ENCODE measurements around the gene PPP1R1C. TPM values are rescaled to one million over a fixed set of nuclear protein-coding genes. Genes with fewer than 3 reads are reported as not detected.
"Not testable (repeated sequence)": the region's sequence is repeated elsewhere in the genome, so short reads cannot be mapped to it uniquely, and the experiment has no call there.

PPP1R1C gene
- polyA plus RNA-seq, 1 donor from 2014 or later = not detected

- peaks cover 2% of the 10 kb centered on the region for H3K36me3 Mint-ChIP-seq
- H3K9me3 Mint-ChIP-seq = peaks cover 4 to 13% (median 8%) of the 10 kb centered on the region in 3 donors
- no peak overlapping the region for H3K27ac Mint-ChIP-seq
- H3K4me3 Mint-ChIP-seq = no peak overlapping the region
- no peaks in the 10 kb centered on the region for H3K27me3 Mint-ChIP-seq
- H3K4me1 Mint-ChIP-seq = peaks cover 0 to 9% (median 1%) of the 10 kb centered on the region in 3 donors
Measured at GRCh38 chr2:182019731-182020130, 34.1 kb downstream of the PPP1R1C start.

DNA sequence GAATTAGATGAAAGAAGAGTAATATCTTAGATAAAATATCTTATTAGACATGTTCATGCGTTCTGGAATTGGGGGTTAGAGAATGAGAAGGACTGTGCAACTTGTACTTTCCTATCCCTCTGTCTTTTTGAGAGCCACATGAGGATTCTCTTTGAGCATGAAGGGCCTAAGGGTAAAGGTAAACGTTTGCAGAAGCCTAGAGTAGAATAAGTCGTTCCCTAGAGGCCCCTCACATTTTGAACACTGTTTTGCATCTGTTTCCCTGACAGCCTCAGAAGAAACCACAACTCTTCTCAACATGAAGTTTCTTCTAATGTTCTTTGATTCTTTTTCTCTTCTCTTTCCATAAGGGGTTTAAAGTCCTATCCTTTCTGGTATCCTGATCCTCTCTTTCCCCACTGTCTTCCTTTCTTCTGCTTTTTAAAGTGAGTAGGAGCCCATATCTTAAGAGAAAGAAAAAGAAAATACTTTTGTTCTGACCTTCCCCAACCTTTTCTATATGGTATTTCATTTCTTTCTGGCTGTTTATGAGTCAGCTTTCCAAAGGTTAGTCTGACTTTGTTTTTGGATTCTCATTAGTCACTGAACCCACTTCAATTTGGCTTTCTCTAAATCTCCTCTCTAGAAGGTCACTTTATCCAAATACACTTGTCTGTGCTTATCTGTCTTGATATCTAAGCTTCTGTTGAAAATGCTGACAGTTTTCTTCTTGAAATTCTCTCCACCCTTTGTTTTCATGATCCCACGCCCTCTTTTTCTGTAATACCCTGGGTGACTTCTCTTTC, 34.8 kb downstream of the PPP1R1C start:
- Mint-ChIP-seq H3K27me3 (no peaks in the 10 kb centered on the region), H3K36me3 (peaks cover 2% of the 10 kb centered on the region), H3K4me1 (peaks cover 0 to 9% (median 1%) of the 10 kb centered on the region in 3 donors), H3K4me3 (no peak overlapping the region), H3K27ac (no peak overlapping the region), H3K9me3 (peaks cover 2 to 13% (median 8%) of the 10 kb centered on the region in 3 donors)

DNA sequence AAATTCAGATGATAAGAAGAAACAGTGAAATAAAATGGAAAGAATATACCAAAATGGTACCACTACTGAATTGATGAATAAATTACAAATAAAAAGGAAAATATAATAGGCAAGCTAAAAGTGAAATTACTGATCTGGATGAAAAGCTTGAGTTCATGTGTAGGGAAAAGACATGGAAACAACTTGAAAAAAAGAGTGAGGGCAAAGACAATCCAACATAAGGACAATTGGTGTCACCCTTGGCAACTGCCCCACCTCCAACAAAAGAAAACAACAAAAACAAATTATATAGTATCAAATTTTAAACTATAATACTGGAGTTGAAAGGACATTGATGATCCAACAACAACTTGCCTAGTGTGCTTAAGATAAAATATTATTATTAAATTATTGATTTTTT, 37.6 kb downstream of the PPP1R1C start:
- Mint-ChIP-seq H3K27ac (no peak overlapping the region), H3K27me3 (no peaks in the 10 kb centered on the region), H3K36me3 (no peaks in the 10 kb centered on the region), H3K4me3 (no peak overlapping the region), H3K4me1 (peaks cover 0 to 9% (median 1%) of the 10 kb centered on the region in 3 donors), H3K9me3 (peaks cover 2 to 13% (median 8%) of the 10 kb centered on the region in 3 donors)

- H3K36me3 Mint-ChIP-seq, H3K9me3 Mint-ChIP-seq, H3K27ac Mint-ChIP-seq, H3K4me1 Mint-ChIP-seq, H3K27me3 Mint-ChIP-seq: not testable (repeated sequence)
- H3K4me3 Mint-ChIP-seq = peak overlapping the region in 1 of 4 donors; percentile 28
Measured at GRCh38 chr2:182030875-182031274, 45.2 kb downstream of the PPP1R1C start.

DNA sequence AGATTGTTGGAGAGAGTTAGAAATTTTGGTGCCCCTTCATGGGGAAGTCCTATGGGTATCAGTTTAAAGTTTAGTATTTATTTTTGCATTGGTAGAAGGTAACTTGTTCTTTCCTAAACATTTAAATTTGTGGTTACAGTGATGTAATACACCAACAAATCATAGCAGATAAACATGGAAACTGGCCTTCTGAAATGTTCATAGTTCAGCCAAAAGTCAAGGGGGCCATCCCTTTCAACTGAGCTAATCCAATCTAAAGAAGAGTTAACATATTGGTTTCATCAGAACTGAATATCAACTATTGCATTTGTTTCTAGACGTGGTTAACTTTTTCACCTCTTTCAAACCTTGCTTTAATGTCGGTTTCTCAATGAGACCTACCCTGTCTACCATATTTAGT, 46.3 kb downstream of the PPP1R1C start:
- no peaks in the 10 kb centered on the region for H3K27me3 Mint-ChIP-seq
- peaks cover 2% of the 10 kb centered on the region for H3K36me3 Mint-ChIP-seq
- no peak overlapping the region for H3K27ac Mint-ChIP-seq
- H3K4me1 Mint-ChIP-seq = no peaks in the 10 kb centered on the region
- H3K4me3 Mint-ChIP-seq = no peak overlapping the region
- H3K9me3 Mint-ChIP-seq = peaks cover 0 to 4% (median 3%) of the 10 kb centered on the region in 3 donors

DNA sequence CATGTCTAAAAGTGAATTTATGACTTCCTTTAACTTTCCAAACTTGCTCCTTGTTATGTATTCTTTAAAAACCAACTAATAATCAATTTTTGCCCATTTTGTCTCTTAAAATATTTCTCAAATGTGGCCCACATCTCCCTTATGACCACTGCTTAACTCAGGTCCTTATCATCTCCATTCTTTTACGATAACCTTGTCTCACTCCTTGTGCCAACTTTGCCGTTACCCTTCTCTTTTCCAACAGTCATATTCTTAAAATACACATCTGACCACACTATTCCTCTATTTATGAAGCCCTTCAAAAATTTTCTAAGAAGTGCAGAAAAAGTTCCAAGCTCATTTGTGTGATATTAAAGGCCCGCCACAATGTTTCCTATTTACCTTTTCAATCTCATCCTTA, 47.8 kb downstream of the PPP1R1C start:
- peak overlapping the region in 1 of 4 donors; percentile 30 for H3K4me3 Mint-ChIP-seq
- H3K36me3 Mint-ChIP-seq = peaks cover 2% of the 10 kb centered on the region
- H3K27me3 Mint-ChIP-seq = no peaks in the 10 kb centered on the region
- peaks cover 0 to 4% (median 3%) of the 10 kb centered on the region in 3 donors for H3K9me3 Mint-ChIP-seq
- H3K27ac Mint-ChIP-seq = no peak overlapping the region
- H3K4me1 Mint-ChIP-seq = no peaks in the 10 kb centered on the region

DNA sequence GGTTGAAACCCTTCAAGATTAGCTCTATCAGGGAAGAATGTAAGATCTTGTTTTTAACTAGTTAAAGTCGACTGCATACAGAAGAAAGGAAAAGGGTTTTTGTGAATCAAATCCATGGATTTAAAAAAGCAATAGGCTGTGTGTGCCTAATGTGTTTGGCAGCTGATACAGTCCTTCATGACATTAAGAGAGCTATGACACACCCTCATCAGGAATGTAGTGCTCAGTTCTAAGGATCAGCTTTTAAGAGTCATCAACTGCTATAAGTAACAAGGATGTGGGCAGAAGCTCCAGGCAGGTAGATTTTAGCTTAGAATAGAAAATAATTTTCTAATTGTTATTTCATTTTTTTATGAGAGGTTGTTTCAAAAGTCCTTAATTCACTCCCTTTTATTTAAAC, 52.9 kb downstream of the PPP1R1C start:
- Mint-ChIP-seq H3K9me3 (peaks cover 0 to 4% (median 3%) of the 10 kb centered on the region in 3 donors), H3K27ac (no peak overlapping the region), H3K4me3 (no peak overlapping the region), H3K36me3 (peaks cover 2% of the 10 kb centered on the region), H3K4me1 (no peaks in the 10 kb centered on the region), H3K27me3 (peaks cover 4% of the 10 kb centered on the region)

GRCh38 chr2:182043021-182043420, 57.4 kb downstream of the PPP1R1C start:
- no peaks in the 10 kb centered on the region for H3K4me1 Mint-ChIP-seq
- no peak overlapping the region for H3K27ac Mint-ChIP-seq
- H3K27me3 Mint-ChIP-seq = peaks cover 6% of the 10 kb centered on the region
- H3K36me3 Mint-ChIP-seq = no peaks in the 10 kb centered on the region
- H3K4me3 Mint-ChIP-seq = no peak overlapping the region
- peaks cover 0 to 3% (median 0%) of the 10 kb centered on the region in 3 donors for H3K9me3 Mint-ChIP-seq

DNA sequence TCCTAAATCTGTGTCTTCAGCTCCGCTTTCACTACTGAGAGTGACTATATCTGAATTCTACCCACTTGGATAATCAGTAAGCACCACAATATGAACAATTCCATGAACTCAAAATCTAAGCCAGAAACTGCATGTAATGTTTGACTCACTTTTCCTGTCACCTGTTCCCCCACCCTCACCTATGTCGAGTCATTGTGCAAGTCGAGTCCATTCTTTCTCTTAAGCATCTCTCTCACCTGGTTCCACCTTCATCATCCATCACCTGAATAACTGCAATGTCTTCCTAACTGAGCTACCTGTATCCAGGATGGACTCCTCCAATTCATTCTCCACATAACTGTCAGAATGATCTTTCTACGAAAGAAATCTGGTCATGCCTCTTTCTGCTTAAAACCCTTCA, 58.2 kb downstream of the PPP1R1C start:
- H3K4me3 Mint-ChIP-seq = no peak overlapping the region

GRCh38 chr2:182047544-182047943, 61.9 kb downstream of the PPP1R1C start:
- peaks cover 0 to 3% (median 0%) of the 10 kb centered on the region in 3 donors for H3K9me3 Mint-ChIP-seq
- peaks cover 2% of the 10 kb centered on the region for H3K27me3 Mint-ChIP-seq
- H3K4me3 Mint-ChIP-seq = no peak overlapping the region
- H3K36me3 Mint-ChIP-seq = peaks cover 2% of the 10 kb centered on the region
- H3K27ac Mint-ChIP-seq = no peak overlapping the region
- no peaks in the 10 kb centered on the region for H3K4me1 Mint-ChIP-seq

More for the DNA sequence above, 58.2 kb downstream of the PPP1R1C start:
- no peaks in the 10 kb centered on the region for H3K4me1 Mint-ChIP-seq
- no peak overlapping the region for H3K27ac Mint-ChIP-seq
- peaks cover 6% of the 10 kb centered on the region for H3K27me3 Mint-ChIP-seq
- peaks cover 0 to 3% (median 0%) of the 10 kb centered on the region in 3 donors for H3K9me3 Mint-ChIP-seq
- peaks cover 1% of the 10 kb centered on the region for H3K36me3 Mint-ChIP-seq

- H3K9me3 Mint-ChIP-seq = peaks cover 0 to 3% (median 0%) of the 10 kb centered on the region in 3 donors
- peaks cover 2% of the 10 kb centered on the region for H3K36me3 Mint-ChIP-seq
- no peak overlapping the region for H3K4me3 Mint-ChIP-seq
- no peak overlapping the region for H3K27ac Mint-ChIP-seq
- H3K4me1 Mint-ChIP-seq = no peaks in the 10 kb centered on the region
- peaks cover 2% of the 10 kb centered on the region for H3K27me3 Mint-ChIP-seq
Measured at GRCh38 chr2:182048088-182048487, 62.4 kb downstream of the PPP1R1C start.

GRCh38 chr2:182048621-182049020, 63.0 kb downstream of the PPP1R1C start:
- H3K4me1 Mint-ChIP-seq = no peaks in the 10 kb centered on the region

GRCh38 chr2:182049372-182050148, 63.9 kb downstream of the PPP1R1C start:
- H3K27me3 Mint-ChIP-seq = no peaks in the 10 kb centered on the region
- peaks cover 2% of the 10 kb centered on the region for H3K36me3 Mint-ChIP-seq
- no peak overlapping the region for H3K27ac Mint-ChIP-seq
- no peaks in the 10 kb centered on the region for H3K9me3 Mint-ChIP-seq
- H3K4me1 Mint-ChIP-seq = no peaks in the 10 kb centered on the region
- no peak overlapping the region for H3K4me3 Mint-ChIP-seq

More at GRCh38 chr2:182048621-182049020, 63.0 kb downstream of the PPP1R1C start:
- Mint-ChIP-seq H3K4me3 (no peak overlapping the region), H3K27ac (no peak overlapping the region), H3K27me3 (peaks cover 2% of the 10 kb centered on the region), H3K9me3 (peaks cover 0 to 3% (median 0%) of the 10 kb centered on the region in 3 donors), H3K36me3 (peaks cover 2% of the 10 kb centered on the region)

GRCh38 chr2:182050333-182051135, 64.9 kb downstream of the PPP1R1C start:
- Mint-ChIP-seq H3K27me3 (no peaks in the 10 kb centered on the region), H3K36me3 (peaks cover 2% of the 10 kb centered on the region), H3K4me3 (no peak overlapping the region), H3K4me1 (no peaks in the 10 kb centered on the region), H3K9me3 (peaks cover 0 to 5% (median 0%) of the 10 kb centered on the region in 3 donors), H3K27ac (no peak overlapping the region)

DNA sequence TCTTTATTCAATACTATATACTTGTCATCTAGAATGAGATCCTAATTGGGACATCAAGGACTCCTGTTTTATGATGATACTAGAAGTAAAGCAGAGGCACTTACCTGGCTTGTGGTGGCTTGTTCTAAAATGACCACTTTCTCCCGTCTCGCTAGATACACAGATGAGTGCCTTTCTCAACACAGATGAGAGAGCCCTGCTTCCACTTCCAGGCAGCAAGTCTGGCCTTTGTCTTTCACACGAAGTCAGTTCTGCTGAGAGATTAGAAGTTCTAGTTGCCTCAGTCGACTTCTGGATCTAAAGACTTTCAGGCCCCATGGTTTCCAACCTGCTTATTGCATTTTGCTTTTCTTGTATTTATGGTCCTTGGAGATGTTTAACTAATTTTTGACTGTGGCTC, 70.3 kb downstream of the PPP1R1C start:
- H3K27me3 Mint-ChIP-seq = peaks cover 3% of the 10 kb centered on the region
- H3K36me3 Mint-ChIP-seq = no peaks in the 10 kb centered on the region
- H3K4me1 Mint-ChIP-seq = no peaks in the 10 kb centered on the region
- H3K9me3 Mint-ChIP-seq = peaks cover 0 to 5% (median 0%) of the 10 kb centered on the region in 3 donors
- no peak overlapping the region for H3K27ac Mint-ChIP-seq
- no peak overlapping the region for H3K4me3 Mint-ChIP-seq
